Activated gamma-delta T cell treated with anti-CD3 and anti-CD28 coated beads, Interleukin-2, amount 50 U/mL, for 16 hours (primary cell): Measurements from ENCODE around the gene PIP4K2C.
"Not testable (repeated sequence)": the region's sequence is repeated elsewhere in the genome, so short reads cannot be mapped to it uniquely, and the experiment has no call there.

Source experiments
- DNase-seq: peaks from one replicate; pipeline ENCODE4 v3.0.0-alpha.2; 2020; ENCODE audit warnings: low read depth

PIP4K2C gene

DNA sequence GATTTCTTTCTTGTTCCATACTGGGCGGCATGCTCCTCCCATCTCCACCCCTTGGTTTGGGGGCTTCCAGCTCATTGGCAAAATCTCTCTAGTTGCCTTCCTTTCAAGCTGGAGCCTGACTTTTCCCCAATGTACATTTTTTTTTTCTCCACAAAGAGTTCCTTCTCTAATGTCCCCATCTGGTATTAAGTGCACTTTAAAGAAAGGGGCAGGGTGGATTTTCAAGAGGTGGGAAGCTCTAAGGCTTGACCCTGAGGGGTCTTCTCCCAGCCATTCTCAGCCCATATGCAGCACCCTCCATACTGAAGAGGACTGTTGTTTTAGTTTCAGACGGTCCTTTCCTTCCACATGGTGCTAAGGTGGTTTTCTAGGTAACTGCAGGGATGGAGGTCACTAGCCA, 5.8 kb upstream of the PIP4K2C start:
- no peak for DNase-seq

GRCh38 chr12:57586128-57586527, 4.9 kb upstream of the PIP4K2C start:
- no peak for DNase-seq

- no peak for DNase-seq
Observed at GRCh38 chr12:57586832-57587429, 4.1 kb upstream of the PIP4K2C start.

GRCh38 chr12:57588951-57589610, 1.9 kb upstream of the PIP4K2C start:
- DNase-seq: not testable (repeated sequence)

DNA sequence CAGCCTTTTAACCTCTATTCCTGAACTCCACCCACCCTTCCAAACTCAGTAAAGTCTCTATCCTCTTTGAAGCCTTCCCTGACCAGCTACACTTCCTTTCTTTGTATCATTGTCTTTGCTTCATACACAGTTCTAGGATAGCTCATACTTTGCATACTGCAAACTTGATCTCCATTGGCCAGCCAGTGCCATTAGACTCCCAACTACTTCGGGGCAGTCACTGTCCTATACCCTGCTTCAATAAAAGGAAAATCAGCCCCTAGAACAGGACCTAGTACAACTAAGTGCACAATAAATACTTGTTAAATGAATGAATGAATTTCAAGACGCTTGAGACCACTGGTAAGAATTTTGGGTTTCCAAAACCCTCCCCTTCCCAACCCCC, 521 bp upstream of the PIP4K2C start:
- no peak for DNase-seq

DNA sequence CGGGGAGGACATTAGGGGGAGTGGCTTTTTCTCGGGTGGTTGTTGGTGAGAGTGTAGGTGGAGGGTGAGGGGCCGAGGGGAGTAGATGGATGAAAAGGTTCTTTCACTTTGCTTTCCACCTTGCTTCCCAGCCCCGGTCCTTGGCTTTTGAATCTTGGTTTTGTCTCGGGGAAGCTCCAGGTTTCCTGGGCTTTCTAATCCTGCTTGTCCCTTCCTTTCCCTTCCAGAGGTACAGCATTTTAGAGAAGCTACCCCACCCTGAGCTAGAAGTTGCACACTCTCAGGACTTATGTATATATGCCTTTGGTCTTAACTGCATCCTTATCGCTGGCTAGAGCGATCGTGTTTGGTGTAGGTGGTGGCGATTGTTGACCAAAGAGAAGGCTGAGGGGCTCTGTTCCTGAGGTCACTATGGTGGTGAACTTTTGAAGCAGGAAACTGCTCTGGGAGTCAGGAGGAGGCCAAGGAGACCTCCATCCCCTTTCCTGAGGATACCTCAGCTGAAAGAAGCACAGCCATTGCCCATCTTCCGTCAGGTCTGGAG, 862 bp downstream of the PIP4K2C start:
- DNase-seq: no peak

DNA sequence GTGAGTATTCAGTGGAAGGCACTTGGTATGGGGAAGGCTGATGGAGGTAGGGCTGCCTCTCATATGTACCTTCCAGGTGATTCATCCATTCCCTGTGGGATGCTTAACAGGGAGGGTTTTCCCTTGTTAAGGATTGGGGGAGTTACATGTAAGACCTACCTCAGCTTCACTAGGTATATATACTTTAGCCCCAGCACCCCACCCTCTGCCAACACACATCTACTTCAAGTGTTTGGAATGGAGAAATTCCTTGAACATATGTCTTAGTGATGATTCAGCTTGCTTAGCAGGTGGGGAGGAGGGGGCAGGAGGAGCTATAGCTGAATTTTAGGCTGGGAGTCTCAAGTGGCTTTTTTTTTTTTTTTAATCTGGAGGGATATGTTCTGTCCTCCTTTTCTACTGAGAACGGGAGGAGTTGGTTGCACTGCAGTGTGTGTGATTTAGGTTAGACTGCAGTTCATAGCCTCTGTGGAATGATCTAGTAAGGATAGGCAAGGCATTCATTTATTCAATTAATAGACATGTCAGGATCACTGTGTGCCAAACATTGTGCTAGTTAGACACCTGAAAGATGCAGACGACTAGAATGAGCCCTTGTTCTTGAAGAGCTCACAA, 1.7 kb downstream of the PIP4K2C start:
- DNase-seq: no peak

- no peak for DNase-seq
Observed at GRCh38 chr12:57593187-57593586, 2.2 kb downstream of the PIP4K2C start.

- DNase-seq: no peak
Observed at GRCh38 chr12:57600395-57600794, 9.4 kb downstream of the PIP4K2C start.

DNA sequence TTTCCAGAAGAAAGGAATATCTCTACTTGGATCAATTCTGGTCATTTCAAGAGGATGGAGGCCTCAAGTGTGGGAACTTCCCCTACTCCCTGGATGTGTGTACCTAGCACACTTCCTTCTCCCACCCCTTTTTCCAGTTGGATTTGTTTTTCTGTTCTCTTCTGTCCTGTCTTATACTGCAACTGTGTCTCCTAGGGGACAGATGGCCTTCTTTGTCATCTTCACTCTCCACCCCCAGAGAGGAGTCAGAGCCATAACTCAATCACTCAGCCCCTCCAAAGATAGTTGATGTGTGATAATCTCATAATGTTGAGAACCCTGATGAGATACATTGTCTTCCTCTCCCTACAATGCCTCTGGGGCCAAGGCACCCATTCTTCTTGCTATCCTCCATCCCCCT, 11.6 kb downstream of the PIP4K2C start:
- DNase-seq: no peak

DNA sequence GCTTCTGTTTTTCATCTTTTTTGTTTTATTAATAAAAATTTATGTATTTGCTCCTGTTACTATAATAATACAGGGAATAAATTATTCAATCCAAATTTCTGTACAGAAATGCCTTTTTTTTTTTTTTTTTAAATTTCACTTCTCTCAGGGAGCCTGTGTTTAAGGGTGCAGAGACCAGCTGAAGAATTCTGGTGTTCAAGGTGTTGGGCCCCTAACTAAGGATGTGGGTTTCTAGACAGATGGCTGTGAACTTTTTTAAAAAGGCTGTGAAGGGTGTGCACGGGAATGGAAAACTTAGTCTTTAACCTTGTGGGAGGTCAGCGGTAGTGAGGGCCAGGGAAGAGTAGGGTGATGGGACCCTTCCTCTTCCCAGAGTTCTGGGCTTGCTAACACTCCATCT, 12.3 kb downstream of the PIP4K2C start:
- DNase-seq: no peak

- no peak for DNase-seq
Observed at GRCh38 chr12:57603815-57604453, 12.9 kb downstream of the PIP4K2C start.

GRCh38 chr12:57604454-57604991, 13.5 kb downstream of the PIP4K2C start, which contains the start of gene DTX3:
Gene DTX3 (plus strand): TSS chr12:57604824. CDS start chr12:57606518, 1,694 bp downstream.
- DNase-seq: no peak

DNA sequence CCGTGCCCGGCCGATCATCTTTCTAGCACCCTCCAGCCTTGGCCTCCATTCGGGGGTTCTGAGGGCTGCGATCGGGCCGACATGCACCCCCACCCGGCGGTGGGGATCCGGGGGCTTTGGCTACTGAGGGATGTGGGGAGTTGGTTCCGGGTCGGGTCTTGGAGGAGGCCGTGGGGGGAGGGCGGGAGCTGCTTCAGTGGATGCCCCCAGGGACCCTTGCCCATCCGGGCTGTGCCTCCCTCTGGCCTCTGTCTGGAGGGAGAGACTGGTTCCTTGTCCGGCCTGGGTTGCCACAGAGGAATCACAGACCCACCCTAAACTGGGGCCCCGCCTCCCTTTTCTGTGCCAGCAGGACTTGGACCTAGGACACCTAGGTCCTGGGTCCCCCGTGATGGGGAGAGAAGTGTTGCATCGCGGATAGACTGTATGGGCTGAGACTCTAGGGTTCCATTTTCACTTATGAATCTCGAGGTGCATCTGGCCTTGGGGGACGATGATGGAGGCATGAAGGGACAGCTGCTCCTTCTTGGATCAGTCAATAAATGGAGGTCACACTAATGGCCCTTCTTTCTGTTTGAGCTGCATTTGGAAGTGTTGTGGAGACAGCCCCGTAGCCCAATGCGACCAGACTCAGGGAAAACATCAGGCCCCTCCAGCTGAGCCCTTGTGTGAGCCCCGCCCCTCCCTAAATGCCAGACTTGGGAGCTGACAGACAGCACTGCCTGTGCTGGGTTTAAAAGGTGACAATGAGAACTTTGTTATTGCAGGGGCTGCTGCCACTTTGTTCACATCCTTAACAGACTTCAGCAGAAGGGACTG, 14.2 kb downstream of the PIP4K2C start:
- no peak for DNase-seq

- no peak for DNase-seq
Observed at GRCh38 chr12:57605811-57606311, 14.9 kb downstream of the PIP4K2C start.

GRCh38 chr12:57606399-57606798, 15.4 kb downstream of the PIP4K2C start:
- no peak for DNase-seq

GRCh38 chr12:57606821-57607220, 15.8 kb downstream of the PIP4K2C start:
- DNase-seq: no peak

GRCh38 chr12:57607958-57608663, 17.1 kb downstream of the PIP4K2C start:
- DNase-seq: no peak

DNA sequence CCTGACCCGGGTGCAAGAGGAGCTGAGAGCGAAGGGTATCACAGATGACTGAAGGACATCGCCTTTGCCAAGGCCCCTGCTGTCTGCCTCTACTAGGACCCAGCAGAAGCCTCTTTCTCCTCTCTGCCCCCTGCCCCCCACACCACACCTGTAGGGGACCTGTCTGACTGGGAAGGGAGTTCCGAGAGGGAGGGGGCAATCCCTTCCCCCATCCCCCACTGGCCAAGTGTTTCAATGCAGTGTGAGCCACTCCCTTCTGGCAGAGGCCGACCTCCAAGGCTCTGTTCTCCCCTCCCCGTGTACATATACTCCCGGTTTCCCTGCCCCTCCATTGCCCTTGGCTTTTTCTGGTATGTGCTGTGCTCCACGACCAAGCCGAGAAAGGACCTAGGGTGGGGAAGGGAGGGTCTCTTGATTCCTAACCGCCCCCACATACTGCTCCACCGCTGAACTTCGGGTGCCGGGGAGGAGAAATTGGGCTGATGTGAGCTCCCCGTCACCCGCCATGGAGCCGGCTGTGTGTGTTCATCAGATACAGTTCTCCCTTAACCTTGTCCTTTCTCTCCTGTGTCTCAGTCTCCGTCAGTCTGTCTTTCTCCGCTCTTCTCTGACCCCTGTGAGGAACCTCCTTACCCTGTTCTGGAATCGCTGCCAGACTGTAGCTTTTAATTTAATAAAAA, 18.2 kb downstream of the PIP4K2C start:
- no peak for DNase-seq
